GM19452 (cell line): Measurements from ENCODE around the gene SETBP1.

Experiments used
- ATAC-seq: cut with Tn5 transposase; IDR thresholded peaks from one replicate; pipeline ENCODE4 v1.9.1; 2021; ENCODE audit not compliant: unreplicated experiment

Gene SETBP1

DNA sequence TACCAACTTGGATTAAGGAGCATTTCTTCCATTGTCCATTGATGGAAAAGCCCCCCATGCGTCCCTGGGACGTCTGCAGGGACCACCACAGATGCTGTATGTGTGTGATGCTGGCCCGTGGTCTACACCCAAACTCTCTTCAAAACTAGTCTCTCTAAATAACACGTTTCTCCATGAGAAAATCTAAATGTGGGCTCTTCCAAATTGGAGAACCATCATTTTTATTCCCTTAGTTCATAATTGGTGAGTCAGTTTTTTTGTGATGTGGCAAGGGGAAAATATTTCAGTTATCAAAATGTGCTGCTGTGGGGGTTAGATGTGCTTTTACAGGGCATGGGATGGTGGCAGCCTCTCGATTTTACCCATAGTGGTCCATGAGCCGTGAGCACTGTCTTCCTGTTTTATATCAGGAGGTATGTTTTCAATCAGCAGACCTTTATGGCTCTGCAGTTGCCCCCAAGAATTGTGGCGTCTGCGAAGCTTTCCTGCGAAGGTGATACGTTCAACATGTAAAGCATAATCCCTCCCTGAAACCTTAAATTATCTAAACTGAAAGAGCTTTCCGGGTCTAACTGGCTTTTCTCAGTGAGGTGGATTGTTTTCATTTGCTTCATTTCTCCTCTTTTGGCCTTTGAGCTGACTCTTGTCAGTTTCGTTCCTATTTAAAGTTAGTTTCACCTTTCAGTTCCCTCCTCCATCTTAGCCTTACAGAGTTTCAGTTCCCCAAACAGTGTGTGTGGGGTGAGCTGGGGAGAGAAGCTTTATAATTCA lies 78.4 kb downstream of the SETBP1 start:
- ATAC-seq: peak; percentile 94

DNA sequence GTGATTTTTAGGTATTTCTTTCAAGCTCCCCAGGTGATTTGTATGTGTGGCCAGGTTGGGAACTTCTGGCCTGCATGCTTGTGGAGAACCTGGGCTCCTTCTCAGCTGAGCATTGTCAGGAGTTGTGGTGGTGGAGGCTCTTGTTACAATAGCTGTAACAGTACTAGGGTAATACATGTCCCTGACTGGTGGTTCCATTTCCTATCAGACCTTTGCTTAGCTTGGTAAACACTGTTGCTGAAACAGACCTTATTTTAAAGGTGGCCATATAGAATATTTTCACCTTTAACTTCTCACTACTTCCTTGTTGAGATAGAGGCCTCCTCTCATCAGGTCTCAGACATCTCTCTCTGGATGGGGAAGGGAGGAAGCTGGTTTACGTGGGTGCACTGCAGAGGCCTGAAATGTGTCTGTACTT lies 79.2 kb downstream of the SETBP1 start:
- ATAC-seq: peak; percentile 57

DNA sequence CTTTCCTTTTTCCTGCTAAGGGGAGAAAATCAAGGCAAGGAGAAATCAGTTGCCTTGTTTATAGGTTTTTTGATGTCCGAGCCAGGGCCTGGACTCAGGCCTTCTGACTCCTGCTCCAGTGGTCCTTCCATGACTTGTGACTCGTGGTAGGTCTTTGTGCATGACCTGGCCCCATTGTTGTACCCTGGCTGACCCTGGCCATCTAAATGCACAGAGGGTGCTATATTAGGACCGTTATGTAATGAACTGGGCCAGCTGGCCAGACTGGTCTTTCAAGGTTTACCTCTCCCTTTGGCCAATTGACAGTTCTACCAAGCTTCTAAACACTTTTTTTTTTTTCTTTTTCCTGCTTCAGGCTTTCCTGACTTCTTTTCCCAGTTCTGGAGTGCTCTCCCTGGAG lies 81.1 kb downstream of the SETBP1 start:
- ATAC-seq: no peak

DNA sequence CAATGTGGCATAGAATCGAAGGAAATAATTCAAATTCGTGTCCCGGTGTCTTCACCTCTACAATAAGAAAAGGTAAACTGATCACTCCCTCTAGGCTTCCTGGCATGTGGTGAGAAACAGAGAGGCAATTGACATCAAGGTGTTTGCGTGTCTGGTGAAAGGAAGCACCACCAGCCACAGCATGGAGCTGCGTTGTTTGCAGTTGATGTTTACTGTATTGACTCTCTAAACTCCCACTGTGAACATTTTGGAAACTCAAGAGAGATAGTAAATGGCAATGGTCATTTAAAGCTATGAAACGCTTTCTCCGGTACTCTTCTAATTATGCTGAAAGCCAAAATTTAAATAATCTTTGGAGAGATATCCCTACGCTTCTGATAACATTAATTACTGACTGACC lies 82.6 kb downstream of the SETBP1 start:
- no peak for ATAC-seq

DNA sequence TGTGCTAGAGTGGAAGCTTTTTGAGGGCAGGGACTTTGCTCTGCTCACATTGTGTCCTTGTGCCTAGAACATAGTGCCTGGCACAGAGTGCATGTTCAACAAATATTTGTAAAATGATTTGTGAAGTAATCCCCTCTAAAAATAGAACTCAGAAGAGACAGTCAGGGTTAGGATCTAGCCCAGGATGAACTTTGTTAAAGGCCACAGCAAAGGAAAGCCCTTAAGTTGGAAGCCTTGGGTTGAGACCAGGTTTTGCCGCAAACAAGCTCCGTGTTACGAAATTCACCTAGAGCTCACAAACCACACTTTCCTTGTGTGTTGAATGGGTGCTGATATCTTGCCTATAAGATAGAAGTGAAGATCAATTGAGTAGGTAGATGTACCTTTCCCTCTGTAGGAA lies 84.2 kb downstream of the SETBP1 start:
- ATAC-seq: no peak

DNA sequence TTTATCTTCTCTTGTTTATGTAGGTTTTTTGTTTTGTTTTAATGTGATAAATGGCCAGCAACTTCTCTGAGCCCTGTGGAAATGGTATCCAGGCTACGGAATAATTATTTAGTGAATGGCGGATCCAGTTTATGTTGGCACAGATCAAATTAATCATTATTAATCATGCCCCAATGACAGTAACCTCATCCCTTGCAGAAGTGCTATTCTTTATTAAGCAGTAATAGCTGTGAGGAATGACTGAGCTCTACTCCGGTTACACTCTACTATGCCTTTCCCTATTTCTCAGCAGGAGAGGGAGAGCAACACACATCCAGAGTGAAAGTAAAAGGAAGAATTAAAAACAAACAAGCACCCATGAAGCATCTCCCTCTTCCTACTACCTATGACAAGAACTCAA lies 84.8 kb downstream of the SETBP1 start:
- ATAC-seq: no peak

DNA sequence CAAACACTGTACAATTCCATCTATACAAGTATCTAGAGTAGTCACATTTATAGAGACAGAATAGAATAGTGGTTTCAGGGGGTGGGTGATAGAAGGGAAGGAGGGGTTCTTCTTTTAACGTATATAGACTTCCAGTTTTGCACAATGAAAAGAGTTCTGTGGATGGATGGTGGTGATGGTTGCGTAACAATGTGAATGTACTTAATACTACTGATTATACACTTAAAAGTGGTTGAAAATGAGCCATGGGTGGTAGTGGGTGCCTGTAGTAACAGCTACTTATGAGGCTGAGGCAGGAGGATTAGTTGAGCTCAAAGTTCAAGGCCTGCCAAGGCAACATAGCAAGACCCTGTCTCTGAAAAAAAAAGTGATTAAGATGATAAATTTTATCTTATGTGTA lies 85.8 kb downstream of the SETBP1 start:
- ATAC-seq: no peak

DNA sequence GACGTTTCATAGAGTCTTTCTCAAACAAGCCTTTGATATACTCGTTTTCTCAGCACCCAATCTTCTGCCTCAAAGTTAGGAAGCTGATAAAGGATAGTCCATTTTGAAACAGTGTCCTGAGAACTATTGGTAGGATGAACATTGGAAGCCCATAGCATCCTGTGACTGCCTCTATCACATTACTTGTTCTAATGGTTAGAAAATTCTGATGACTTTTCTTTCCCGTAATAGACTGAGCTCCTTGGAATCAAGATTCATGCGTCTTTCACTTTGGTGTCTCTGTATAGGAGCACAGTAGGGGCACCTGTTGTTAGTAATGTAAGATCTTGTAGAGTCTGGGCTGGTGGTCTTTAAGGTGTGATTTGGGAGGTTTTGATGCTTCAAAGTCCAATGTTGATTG lies 87.1 kb downstream of the SETBP1 start:
- no peak for ATAC-seq

DNA sequence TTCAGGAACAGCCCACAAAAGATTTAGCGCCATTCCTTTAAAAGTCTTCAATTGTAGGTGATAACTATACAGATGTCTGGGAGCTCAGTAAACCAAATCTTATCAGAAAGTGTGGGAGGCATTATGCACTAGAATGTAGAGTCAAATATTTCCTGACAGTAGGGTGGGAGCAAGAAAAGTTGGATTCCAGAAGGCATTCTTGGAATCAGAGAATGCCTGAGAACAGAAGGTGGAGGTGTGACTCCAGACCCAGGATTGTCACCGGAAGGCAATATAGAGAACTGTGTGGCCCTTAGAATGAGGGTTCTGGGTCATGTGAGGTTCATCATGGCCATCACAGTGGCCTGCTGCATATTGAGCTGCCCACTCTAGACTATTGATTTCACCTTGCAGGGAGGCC lies 90.0 kb downstream of the SETBP1 start:
- no peak for ATAC-seq

DNA sequence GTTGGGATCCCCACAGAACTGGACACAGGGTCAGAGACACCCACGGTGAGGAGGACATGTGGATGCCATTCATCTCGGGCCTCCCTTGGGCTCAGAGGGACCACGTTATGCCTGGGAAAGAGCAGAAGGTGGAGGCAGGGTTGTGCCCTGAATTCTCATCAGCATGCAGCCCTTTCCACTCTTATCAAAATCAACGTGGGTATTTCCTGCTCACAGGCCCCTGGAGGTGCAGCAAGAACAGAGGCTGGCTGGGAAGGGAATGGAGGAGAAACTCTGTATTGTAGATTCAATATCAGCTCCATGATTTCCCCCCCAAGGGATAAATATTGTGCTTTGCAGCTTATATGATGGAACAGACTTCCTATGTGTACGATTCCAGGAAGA lies 90.9 kb downstream of the SETBP1 start:
- no peak for ATAC-seq

DNA sequence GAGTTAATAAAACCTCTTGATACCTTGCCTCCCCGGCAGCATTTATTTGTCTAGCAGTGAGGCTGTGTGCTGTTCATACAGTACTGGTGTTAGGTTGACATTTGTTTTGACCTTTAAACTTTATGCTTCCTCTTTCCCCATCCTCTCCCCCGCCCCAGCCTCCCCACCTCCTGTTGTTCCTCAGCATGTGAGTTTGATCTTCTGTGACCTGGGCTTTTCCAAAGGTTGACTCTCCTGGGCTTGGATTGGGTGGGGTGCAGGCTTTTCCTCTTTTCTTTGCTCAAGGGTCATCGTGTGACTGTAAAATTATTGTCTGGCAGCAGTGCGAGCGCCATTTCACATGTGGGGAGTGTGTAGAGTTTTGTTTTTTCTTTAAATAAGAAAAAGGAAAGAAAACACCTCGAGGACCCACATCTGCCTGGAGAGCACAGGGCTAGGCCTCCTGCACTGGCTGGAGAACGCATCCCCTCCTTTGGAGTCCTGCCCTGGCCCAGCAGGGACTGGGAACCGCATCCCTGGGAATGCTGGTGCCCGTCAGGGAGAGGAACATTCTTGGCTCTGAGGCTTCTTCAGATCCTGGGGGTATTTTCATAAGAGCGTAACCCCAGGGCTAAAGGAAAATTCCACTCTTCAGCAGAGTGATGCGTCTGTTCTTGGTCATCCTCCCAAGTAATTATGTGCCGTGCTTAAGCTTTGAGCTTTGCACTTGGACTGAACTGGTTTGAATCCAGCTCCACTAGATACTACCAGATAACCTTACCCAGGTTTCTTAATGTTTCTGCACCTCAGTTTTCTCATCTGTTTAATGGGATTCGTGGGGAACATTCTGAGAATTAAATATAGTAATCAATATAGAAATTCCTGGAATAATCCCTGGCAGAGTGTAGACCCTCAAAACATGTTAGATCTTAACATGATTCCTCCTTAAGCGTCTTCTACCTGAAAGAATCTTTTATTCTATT lies 91.5 kb downstream of the SETBP1 start:
- ATAC-seq: no peak

DNA sequence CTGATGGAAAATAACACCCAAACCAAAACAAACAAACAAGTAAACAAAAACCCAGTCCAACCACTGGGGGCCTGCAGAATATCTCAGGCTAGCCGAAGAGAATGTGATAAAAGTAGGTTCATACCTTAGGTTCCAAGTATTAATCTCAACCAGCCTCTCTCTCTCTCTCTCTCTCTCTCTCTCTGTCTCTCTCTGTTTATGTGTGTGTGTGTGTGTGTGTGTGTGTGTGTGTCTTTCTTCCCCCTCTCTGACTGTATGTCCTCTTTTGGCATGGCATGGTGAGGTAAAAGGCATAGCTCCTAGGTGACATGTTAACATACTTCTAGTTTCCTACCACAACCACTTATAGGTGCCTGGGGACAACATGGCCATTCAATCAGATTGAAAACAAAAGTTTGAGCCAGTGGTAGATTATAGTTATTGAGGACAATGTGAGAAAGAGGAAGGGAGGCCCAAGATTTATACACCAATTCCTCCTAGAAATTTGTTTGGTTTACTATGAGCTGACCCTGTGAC lies 93.0 kb downstream of the SETBP1 start:
- no peak for ATAC-seq

DNA sequence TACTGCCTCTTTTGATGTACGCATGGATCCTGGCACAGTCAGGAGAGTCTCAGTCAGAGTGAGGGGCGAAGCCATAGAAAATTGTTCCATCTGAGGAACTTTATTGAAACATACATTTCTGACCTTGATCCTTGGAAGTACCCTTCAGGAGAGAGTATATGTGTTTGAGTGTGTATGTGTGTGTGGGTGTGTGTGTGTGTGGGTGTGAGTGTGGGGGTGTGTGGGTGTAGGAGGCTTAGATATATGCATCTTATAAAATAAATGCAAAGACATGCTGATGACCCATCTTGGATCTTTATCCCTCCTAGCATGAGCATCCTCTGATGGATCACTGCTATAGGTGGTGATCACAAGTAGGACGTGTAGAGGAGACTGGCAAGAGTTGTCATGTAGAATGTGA lies 93.5 kb downstream of the SETBP1 start:
- ATAC-seq: no peak

DNA sequence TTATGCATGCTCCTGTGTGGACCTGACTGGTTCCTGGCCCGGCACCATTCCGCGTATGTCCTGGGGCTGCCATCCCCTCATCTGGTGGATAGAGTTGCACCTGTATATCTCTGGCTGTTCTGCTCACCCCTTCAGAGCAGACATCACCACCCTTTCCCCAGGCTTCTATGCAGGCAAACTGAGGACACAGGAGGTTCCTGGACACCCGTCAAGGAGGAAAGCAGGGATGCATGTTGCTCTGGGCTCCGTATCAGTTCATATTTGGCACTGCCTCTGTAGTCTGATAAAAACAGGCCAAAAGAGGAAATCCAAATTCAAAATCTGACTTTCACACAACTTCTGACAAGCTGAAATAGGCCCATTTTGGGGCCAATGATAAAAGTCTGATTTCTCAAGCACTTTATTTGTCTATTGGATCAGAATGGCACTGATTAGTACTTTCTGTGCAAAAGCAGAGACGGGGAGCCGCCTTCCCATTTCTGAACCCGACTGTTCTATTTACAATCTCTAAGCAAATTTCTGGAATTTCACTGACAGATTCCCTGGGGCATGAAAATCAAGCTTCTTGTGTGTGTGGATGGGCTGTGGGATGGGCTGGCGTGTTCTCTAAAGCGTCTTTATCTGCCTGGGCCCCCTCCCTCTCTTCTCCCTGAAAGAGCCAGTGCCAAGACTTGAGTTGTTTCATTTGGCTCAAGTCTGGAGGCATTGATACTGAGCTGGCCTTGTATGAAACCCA lies 96.9 kb downstream of the SETBP1 start:
- ATAC-seq: no peak

DNA sequence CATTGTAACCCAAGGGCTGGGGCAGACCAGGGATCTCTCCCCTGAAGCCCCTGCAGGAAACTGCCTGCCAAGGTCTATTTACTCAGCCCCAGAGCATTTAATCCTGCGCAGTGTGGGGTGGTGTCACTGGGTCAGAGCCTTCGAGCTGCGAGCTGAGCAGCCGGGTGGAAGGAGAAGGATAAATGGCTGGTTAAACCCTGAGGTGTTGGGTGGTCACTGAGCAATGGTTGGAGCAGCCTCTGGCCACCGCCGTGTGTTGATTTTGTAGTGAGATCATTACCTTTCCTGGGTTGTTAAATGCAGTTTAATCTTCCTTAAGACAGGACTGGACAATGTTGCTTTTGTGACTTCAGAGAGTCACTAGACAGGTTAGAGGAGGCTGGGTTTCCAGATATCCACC lies 98.1 kb downstream of the SETBP1 start:
- ATAC-seq: no peak

DNA sequence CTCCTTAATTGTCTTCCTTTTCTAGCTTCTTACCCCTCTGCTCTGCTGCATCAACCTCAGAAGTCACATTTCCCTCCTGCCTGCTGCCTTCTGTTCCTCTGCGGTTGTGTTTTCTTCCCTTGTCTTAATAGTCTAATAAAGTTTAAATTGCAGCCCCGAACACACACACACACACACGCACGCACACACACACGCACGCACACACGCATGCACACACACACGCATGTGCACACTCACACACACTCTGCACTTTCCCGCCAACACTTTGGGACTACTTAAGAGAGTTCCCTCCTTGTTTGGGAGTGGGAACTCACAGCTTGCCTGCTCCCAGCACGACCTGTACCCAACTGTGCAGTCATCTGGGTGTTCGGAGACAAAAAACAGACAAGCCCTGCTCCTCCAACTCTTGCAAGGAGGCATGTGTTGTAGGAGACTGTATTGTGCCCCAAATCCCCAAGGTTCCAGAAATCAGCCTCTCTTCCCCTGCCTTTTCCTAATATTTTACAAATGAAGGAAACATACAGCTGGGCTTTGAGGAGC lies 99.1 kb downstream of the SETBP1 start:
- ATAC-seq: no peak

DNA sequence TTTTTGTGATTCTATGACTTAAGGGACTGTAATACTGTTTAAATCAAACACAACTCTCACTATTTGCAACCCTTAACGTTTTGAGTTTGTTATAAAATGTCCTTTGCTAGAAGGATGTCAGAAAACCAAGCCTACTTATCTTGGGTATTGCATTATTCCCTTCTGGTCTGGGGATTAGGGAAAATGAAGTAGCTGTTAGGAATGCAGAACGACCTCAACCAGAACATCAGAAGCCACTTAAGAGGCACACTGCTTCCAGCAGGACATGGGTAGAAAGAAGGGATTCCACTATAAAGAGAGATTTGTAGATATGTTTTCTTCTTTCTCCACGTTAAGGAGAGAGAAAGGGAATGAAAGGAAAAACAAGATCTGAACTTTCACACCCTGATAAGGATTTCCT lies 101.2 kb downstream of the SETBP1 start:
- ATAC-seq: no peak

DNA sequence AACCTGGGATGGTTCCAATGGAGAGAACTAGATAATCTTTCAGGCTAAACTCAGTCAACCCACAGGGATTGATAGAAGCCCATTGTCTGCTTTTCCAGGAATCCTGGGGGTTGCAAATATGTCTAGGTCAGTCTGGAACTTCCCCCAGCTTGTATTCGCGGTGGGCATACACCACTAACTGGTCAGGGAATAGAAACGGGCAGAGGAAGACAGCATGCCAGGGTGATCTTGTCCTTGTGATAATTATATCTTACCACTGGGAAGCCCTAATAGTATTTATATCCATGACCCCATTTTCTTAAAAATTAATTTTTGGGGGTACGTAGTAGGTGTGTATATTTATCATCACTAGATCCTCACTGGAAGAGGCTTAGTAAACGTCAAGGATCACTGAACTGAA lies 101.9 kb downstream of the SETBP1 start:
- ATAC-seq: no peak

DNA sequence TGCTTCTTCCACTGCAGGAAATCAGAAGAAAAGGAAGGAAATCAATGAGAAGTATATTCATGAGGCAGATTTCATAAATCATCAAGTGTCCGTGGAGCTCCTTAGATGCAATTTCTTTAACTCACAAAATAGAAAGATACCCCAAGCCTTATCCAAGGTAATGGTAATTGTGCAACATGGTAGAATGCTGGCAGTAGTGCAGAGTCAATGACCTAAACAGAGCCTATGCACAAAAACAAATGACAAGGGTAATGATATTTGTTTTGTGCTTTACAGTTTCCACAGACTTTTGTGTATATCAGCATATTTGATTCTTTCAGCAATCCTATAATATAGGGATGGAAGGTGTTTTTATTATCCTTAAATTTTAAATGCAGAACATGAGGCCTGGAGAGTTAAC lies 102.7 kb downstream of the SETBP1 start:
- ATAC-seq: no peak

DNA sequence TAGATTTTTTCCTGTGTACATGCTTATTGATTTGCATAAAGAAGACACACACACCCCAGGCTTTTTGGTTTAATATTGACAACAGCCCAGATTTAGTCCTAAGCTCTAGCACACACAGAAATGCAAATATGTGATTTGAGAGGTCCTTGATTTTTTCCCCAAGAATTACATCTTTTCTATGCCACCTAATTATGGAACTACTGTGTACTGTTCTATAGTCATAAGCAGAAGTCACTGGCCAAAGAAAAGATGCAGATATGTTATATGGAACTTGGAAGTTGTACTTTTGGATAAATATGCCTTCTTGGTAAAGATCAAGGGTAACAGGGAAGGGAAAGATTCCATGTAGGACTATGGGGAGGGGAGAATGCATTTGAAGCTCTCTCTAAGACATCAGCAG lies 105.6 kb downstream of the SETBP1 start:
- ATAC-seq: peak; percentile 24

DNA sequence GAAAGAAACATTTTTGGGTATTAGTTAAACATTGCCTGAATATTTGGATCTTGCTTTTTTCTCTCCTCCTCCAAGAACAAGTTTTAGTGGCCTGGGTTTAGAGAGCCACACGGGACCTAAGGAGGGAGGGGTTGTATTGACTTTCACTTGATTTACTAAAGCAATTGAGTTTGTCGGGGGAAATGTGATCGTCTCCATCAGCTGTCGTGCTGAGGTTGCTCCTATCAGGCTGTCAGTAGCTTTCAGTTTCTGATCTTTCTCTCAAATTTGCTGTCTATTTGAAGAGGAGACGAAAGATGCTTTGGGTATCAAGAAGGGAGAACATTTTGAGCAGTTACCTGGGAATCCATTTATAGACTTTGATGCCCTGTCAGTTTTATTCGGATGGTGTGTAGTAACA lies 106.0 kb downstream of the SETBP1 start:
- peak; percentile 80 for ATAC-seq
